NCI-H128 (cell line): Measurements from ENCODE around the gene PRKAG1.

Experiments used
- DNase-seq: peaks from one replicate; lab custom pipeline; 2025; ENCODE audit not compliant: unreplicated experiment; lab: John Stamatoyannopoulos, UW

Gene PRKAG1

DNA sequence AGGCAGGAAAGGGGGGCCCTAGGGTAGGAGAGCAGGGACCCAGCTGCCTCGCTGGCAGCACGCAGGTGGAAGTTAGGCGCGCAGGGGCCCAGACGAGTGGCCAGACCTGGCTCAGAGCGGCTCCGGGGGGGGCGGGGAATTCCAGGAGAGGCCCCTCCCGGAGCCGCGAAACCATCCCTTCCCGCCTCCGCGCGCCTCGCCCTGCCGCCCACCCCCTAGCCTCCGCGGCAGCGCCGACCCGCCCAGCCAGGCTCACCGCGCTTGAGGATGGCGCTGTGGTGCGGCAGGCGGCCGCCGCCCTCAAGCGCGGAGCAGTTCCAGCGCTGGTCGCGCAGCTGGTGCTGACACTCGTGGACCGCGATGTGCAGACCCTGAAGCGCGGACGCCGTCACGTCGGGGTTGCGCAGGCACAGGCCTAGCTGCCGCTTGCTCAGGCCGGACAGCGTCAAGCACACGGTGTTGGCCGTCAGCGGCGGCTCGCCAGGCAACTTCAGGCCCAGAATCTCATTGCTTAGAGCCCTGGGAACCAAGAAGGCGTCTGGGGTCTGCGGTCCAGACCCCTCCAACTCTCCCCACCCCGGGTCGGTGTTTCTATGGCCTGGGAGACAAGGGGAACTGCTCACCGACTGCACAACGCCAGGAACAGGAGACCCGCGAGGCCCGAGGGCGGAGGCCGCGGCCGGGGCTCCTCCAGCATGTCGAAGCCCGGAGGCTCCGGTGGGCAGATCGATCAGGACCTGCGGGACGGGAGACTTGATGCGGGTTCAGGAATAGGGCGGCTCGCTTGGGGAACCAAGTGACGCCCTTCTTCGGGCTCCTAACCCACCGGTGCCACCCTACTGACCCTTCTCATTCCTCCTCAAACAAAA, 48.5 kb downstream of the PRKAG1 start:
- no peak for DNase-seq

DNA sequence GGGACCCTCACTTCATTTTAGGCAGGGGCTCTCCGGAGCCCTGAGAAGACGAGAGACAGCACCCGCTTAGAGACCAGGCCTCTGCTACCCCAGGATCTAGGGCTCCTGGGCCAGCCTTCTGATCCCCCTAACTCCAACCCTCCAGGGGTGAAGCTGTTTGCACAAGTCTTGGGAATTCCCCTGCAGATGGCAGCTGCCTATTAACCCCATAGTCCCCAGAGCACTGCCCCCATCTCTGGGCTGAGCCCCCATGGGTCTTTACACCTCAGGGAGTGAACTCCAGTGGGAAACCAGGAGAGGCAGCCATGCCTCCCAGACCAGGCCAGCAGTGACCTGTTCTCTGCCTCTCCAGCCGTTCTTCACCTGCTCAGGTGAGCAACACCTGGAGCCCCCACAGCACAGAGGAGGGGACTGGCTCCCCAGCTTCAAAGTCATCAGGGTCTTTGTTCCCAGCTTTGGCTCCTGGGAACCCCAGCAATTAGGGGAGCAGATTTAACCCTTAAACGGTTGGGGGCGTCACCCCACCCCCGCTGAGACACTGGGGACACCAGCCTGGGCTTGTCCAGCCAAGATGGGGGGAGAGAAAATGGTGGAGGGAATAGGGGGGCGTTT, 49.3 kb downstream of the PRKAG1 start:
- DNase-seq, result no peak

DNA sequence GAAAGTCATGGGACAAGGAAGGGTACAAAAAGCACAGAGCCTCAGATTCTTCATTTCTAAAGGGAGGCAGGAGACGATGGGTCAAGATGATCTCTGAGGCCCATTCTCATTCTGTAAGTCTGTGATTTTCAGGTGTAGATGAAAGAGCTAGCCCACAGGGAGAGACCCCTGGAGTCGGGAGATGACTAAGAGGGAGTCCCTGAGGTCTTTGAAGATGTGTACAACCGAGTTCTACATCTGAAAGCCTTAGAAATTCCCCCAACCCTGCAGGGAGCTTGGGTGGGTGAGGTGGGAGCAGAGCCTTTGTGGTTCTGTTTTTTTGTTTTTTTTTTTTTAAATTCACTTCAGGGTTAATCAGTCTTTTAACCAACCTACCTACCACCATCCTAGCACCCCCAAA, 50.1 kb downstream of the PRKAG1 start:
- DNase-seq, result no peak

DNA sequence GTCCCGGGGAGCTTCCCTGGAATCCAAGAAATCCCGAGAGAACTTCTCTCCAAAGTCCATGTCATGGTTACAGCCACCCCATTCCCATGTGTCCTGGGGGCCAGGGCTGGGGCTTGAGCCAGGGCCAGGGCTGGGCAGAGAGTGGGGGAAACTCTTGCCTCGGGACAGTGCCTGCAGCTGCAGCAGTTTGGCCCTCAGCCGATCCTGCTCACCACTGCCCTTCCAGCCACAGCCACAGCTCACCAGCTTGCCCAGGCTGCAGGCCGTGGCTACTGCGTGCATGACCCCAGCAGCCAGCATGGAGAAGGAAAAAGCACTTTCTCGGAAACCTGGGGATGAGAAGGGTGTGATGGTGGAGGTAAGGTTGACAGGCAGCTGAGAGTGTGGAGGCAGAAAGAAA, 50.6 kb downstream of the PRKAG1 start:
- DNase-seq, result no peak

DNA sequence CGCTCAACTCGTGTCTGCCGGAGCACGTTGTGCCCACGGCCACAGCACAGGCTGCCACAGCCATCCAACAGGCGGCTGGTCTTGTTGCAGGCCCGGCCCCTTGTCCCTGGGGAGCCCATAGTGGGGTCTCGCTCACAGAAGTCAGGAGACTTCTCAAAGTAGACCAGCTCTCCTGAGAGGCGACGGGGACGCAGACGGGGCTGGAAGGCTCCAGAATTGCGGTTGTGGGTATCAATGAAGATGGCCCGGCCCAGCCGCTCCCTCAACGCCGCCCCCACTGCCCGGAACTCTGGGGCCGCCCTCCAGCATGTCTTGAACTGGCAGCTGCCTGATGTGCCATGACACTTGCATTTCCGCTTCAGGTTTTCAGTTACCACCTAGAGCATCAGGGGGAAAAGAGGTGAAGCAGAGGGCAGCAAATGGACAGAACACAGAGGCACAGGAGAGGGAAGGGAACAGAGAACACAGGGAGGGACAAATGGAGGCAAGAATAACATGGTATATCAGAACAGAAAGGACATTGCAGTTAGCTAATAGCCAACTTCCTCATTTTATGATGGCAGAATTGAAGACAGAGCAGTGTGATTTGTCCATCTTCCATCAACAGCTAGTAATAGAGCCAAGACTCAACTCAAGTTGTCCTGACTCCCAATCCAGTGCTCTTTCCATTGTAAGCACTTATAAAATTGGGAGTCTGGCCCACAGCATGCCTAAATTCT, 52.2 kb downstream of the PRKAG1 start:
- DNase-seq, result no peak

DNA sequence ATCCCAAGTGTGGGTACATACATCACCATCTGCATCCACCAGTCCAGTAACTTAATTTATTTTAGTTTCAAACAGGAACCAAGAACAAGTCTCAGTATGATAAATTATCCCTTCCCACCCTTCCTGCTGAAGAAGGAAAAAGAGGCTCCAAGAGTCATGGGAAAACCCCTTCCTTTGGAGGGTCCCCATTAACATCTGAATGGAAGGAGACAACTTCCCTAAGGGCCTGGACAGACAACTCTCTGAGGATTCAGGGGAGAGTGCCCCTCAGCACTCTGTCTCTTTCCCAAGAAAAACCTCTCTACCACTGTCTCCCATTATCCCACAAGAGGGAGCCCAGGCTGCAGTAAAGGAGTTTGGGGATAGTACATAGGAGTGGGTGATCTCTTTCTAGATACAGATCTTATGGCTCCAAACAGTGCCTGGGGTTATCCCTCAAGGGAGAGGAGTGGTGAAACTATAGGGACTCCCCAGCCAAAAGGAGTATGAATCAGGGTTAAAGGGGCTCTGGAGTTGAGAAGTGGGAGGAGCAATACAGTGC, 53.2 kb downstream of the PRKAG1 start:
- DNase-seq, result no peak

DNA sequence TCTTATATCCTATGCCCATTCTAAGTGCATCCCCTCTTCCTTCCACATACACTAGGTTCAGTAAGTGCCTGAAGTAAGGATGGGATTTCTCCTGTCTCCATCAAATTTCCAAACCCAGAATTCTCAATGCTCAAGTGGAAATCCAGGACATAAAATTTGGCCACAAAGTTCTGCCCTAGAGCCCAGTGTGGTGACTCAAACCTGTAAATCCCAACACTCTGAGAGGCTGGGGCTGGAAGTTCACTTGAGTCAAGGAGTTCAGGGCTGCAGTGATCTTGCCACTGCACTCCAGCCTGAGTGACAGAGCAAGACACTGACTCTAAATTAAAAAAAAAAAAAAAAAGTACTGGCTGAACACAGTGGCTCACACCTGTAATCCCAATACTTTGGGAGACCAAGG, 56.8 kb downstream of the PRKAG1 start:
- no peak for DNase-seq

DNA sequence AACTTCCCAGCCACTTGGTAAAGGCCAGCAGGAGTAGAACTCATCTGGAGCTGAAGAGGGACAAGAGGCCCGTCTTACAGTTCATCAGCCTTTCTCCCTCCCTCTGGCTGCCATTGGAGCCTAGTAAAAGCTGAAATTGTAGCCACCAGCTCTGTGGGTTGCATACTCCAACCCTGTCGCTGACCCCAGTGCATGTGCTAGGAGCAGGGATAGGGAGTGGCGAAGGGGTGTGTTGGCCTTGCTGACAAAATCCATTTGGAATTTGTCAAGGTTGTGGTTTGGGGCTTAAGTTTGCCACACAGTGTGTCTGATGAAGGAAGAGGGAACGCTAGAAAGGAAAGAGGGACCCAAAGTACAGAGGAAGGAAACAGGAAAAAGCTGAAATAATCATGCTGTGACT, 57.2 kb downstream of the PRKAG1 start:
- DNase-seq, result no peak

DNA sequence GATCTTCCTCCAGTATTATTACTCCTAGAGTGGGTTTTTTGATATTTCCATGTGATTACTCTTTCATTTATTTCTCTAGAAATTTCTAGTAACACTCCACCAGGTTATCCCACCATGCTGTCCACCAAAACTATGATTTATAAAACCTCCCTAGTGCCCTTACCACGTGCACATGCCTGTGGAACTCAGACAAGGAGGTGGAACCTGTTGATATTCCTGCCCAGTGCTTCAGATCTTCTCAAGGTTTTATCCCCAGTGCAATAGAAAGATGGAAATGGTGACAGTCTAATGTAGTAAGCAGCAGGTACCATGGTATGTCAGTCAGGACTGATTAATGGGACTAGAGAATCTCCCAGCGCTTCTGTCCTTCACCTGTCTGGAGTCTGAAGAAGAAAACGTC, 57.7 kb downstream of the PRKAG1 start:
- no peak for DNase-seq

DNA sequence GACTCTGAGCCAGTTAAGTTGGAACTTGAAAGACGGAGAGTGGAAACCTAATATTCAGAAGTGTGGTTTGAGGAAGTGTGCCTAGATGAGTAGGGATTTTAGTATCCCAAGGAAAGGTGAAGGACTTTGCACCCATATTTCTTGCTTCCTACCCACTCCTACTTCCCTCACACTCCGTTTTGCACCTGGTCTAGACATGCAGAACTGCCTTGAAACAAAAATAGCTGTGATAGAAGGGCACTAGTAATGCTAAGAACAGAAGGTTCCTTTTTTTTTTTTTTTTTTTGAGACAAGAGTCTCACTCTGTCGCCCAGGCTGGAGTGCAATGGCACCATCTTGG, 60.6 kb downstream of the PRKAG1 start:
- DNase-seq, result no peak

DNA sequence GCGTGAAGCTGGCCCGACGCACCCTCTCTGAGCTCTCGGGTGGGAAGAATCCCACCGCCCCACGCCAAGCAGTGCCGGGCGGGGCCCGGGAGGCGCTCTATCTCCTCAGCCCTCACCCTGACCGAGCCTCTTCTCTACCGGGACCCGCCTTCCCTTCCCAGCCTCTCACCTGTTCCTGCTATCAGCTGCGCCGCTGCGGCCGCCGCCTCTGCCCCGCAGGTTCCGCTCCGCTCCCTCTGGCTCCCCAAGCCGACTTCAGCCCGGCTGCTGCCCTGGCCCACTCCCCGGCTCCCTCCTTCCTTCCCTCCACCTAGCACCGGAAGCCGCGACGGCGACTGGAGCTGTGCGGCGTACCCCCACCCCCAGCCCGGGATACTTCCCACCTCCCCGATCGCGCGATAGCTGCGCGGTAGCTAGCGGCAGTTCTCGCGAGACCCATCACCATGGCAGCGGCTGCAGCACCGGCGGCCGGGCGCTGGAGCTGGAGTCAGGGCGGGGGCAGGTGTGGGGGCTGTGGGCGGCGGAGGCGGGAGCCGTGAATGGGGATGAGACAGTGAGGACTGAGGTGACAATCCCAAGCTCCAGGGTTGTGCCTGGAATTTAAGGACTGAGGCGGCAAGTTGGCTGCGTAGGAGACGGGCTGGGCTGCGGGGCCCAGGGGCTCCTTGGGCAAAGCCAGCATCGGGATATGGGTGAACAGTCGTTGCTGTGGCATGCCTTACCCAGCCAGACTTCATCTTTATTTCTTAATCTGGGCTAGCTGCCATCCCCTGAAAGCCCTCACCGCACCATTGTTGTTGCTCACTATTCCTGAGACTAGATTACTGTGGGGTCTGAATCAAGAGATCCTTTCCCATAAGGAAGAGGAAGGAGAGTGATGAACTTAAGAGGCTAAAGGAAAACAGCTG, 61.2 kb downstream of the PRKAG1 start, which contains the start of gene ARF3:
Gene ARF3, minus strand, starts transcription at position 347 of the 908 bp plus-strand sequence. CDS start 16,392 bp downstream, outside the sequence.
- peak; percentile 96 for DNase-seq

DNA sequence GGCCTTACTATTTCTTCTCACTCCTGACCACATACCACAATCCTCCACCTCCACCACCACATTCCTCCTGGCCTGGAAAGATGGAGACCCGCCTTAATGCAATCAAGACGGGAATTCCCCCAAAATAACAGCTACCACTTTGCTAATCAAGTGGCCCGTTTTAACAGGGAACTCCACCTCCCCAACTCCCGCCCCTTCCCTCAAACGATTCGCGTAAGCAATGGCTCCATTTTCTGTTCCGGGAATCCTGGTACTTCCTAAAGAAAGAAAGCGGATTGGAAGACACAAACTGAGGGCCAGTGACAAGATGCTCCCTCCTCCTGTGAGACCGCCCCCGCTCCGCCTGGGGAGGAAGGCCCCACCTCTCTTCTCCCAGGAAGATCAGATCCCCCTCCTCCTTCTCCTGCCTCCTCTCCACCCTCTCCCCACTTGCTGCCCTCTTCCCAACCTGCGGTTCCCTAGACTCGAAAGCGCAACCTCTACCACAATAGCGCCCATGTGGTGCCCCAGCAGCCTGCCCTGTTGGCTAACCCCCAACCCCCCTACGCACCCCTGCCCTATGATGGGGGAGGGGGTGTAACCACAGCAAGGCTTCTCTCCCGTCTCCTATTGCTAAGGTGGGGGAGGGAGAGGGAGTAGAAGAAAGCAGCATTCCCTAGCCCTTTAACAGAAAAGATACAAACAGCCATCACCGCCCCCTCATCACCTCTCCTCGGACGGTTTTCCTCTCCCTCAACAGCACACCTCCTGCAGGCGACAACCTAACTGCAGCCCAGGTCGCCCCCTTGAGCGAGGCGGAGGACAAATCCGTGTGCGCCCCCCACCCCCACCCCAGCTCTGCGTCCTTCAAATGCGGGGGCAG, 62.1 kb downstream of the PRKAG1 start:
- DNase-seq, result peak; percentile 84

DNA sequence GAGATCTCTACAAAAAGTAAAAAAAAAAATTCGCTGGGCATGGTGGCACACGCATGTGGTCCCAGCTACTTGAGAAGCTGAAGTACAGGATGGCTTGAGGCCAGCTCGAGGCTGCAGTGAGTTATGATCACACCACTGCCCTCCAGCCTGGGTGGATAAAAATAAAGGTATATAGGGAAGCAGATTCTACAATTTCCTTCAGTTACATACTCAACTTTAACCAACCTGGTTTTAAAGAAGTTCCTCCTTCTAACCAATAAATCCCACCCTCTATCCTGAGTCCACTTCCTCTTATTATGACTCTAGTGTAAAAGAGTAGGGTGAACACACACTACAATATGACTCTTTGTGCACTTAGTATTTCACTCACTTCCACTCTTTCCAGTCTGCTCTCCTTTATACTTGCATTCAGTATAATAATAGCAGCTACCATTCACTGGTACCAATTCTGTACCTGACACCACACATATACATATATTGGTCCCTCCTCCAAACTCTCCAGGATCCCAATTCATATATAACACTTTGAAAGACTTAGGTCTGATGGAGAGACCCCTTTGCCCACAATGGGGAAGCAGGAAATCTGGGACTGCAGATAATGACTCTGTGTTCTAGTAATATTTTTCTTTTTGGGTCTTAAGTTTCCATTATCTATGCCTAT, 63.6 kb downstream of the PRKAG1 start:
- no peak for DNase-seq

DNA sequence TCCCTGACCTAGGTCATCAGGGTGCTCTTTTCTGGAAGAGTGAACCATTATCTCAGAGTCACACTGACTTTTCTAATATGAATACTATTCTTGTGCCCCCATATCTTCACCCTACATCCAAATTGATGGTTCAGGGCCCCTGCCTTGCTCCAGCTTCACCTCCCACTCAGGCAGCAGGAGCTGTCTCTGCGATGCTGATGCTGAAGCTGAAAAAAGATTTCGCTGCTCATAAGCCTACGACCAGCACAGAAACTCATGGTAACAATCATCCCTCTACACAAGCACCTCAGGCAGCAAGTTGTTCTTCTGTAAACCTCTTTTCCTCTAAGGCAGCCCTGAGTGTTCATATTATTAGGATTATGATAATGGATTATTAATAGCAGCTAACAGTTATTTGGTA, 64.5 kb downstream of the PRKAG1 start:
- no peak for DNase-seq

DNA sequence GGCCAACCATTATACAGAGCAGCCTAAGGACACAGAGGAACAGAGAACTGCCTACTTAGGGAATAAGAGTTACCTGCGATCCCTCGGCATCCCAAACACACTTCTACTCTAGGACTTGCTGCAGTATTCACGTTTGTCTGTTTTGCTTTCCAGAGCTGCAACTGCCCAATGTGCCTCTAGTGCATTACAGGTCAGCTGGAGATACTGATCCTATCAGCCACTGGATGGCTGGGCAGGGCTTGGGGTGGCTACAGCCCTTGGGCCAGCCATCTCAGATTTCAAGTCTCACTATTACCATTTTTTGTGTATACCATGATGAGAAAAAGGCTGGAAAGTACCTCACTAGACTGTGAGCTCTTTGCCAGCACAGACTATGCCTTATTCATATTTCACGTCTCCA, 65.9 kb downstream of the PRKAG1 start:
- DNase-seq, result no peak
